Head of caudate nucleus (tissue), 42 donors: ENCODE measurements around the gene ZNF593OS.

ENCODE experiments used
- DNase-seq, 42 donors: peaks; one replicate each; pipeline versions ENCODE4 v3.0.0 to v3.0.0-alpha.2; 2020 to 2021; ENCODE audit warnings: mixed read lengths in 7 of 42
- intact Hi-C: fragments of 100-400 bp; cut with DNase I; formaldehyde crosslinking; loops from one replicate; pipeline ENCODE4 v1.15.0; 2022

ZNF593OS gene

DNA sequence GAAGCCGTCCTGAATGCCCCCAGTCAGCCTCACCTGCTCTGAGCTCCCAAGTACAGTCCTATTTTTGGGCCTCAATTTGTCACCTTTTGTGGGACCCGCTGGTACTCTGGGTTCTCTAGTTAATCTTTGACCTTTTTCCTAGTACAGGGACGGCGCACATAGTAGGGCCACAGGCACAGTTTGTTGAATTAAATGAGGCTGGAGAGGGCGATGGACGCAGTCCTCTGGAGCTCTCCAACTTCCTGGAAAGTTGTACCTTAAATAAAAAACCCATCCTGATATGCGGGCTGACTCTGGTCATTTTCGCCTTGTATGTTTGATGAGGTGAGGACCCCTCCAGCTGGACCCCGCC lies 8.0 kb downstream of the ZNF593OS start:
- no peak for DNase-seq
- intact Hi-C loops: loop anchor here (5.0 kb wide), 1 partner anchor 51 kb away; the partner anchor contains the start of gene PDIK1L

DNA sequence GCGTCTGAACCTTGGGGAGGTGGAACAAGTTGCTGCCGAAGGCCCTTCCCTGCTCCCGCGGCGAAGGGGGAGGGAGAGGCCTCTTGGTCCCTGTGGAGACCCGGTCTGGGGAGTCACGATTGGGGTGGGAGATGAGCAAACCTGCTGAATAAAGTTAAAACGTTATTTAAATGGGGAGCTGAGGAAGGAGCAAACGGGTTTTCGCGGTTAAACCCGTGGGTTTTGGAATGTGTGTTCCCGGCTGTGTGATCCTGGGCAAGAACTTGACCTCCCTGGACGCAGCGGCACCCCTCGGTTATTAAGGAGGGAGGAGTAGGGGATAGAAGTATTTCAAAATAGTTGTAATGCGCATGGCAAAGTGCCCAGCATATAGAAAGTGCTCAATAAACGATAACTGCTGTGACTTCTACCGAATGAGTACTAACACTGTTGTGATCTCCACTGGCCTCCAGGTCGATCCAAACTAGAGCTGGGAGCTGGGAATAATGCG lies 9.4 kb downstream of the ZNF593OS start:
- DNase-seq: no peak
- intact Hi-C loops: loop anchor here (5.0 kb wide), 1 partner anchor 50 kb away; the partner anchor contains the start of gene PDIK1L

DNA sequence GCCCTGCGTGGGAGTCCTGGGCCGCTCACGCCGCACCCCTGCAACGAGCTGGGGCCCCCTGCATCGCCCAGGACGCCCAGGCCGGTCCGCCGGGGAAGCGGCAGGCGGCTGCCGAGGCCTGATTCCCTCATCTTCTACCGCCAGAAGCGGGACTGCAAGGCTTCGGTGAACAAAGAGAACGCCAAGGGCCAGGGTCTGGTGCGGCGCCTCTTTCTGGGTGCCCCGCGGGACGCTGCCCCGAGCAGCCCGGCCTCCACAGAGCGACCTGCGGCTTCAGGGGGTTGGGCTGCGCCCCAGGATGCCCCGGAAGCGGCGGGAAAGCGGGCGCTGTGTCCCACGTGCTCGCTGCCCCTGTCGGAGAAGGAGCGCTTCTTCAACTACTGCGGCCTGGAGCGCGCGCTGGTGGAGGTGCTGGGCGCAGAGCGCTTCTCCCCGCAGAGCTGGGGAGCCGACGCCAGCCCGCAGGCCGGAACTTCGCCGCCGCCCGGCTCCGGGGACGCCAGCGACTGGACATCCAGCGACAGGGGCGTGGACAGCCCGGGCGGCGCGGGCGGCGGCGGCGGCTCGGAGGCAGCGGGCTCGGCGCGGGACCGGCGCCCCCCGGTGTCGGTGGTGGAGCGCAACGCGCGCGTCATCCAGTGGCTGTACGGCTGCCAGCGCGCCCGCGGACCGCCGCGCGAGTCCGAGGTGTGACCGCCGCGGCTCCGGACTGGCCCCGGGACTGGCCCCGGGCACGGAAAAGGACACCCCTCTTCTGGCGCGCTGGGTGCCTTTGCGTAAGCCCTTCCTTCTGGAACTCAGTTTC lies 10.0 kb downstream of the ZNF593OS start:
- intact Hi-C loops: loop anchor here (5.0 kb wide), 1 partner anchor 49 kb away; the partner anchor contains the start of gene PDIK1L
- peak in 40 of 42 donors; percentile 34 to 85 (median 67) for DNase-seq

DNA sequence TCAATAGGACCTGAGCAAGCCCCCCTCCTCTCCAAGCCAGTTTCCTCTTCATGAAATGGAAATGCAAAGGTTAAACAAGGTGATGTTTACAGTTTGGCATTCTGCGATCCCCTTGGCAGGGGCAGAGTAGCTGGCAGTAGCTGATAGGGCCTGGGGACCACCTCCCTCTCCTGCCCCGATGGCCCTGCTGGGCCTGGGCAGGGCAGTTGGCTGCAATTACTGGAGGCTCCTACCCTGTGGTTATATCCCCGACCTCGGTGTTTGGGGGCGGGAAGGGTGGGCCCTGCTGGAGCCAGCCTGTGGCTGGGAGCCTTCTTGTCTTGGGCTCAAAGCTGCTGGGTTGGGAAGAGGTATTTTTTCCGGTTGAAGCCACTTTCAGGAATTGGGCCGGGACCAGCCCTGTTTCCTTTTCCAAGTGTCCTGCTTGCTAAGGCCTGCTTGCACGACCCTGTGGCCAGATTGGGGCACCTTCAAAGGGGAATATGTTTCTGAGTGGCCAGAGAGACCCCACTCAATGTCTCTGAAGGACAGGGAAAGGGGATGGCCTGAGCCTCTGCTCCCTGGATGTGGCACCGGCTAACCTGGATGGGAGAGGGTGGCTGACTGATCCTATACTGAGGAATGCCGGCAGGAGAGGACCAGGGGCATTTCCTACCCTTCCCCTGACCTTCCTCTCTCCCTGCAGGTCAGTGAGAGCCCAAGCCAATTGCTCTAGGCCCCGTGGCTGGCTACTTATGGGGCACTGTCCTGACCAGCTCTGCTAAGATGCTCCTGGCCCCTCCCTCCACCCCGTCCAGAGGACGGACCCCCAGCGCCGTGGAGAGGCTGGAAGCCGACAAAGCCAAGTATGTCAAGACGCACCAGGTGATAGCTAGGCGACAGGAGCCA lies 10.9 kb downstream of the ZNF593OS start:
- intact Hi-C loops: loop anchor here (5.0 kb wide), 1 partner anchor 48 kb away; the partner anchor contains the start of gene PDIK1L
- DNase-seq: no peak

DNA sequence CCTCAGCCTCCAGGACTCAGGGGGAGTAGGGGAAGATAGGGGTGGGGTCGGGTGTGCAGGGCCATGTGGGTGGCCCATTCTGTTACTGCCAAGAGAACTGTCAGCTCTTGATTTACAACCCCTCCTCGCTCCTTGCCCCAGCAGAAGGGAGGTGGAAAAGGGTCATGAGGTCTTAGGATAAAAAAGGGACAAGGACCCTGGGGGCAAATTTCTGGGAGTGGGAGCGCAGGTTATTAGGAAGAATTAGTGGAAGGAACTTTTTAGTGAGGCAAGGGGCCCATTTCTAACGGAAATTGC lies 11.9 kb downstream of the ZNF593OS start:
- intact Hi-C loops: loop anchor here (5.0 kb wide), 1 partner anchor 47 kb away; the partner anchor contains the start of gene PDIK1L

DNA sequence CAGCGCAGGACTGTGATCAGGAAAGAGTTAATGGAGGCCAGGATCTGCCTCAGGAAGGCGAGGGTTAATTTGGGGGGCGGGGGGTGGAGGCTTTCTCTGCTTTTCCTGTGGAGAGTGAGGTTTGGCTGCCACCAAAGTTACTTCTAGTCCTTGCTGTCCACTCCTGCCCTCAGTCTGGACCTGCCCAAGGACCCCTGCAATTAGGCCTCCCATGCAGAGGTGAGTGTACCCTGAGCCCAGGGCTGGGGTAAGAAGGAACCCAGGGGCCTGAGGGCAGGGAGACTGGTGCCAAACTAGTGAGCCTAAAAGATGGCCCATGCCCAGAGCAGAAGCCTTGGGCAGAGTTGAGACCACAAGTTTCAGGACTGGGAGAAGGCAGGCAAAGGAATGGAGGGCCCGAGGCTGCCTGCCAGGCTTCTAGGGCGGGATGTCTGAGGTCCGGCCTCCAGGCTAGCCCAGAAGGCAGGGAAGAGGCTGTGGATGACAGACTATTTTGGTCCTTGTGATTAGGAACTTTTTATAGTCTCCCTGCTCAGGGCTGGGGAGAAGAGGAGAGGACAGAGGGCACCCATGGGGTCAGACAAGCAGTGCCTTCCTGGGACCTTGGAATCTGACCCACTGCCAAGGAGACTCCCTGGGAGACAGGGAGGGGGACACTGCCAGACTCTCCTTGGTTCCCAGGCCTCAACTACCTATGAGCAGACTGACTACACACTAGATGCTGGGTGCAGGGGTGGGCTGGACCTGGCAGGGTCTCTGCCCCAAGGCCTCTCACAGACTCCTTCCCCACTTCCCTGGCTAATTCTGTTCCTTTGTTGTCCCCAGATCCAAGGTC lies 12.5 kb downstream of the ZNF593OS start, which contains the start of gene FAM110D:
TSS of gene FAM110D (plus strand) at position 172 of the 835 bp plus-strand sequence. CDS start 2,213 bp downstream, outside the sequence.
- intact Hi-C loops: no loop called here
- peak in 1 of 42 donors; percentile 14 for DNase-seq

More for the DNA sequence above, 11.9 kb downstream of the ZNF593OS start:
- no peak for DNase-seq

DNA sequence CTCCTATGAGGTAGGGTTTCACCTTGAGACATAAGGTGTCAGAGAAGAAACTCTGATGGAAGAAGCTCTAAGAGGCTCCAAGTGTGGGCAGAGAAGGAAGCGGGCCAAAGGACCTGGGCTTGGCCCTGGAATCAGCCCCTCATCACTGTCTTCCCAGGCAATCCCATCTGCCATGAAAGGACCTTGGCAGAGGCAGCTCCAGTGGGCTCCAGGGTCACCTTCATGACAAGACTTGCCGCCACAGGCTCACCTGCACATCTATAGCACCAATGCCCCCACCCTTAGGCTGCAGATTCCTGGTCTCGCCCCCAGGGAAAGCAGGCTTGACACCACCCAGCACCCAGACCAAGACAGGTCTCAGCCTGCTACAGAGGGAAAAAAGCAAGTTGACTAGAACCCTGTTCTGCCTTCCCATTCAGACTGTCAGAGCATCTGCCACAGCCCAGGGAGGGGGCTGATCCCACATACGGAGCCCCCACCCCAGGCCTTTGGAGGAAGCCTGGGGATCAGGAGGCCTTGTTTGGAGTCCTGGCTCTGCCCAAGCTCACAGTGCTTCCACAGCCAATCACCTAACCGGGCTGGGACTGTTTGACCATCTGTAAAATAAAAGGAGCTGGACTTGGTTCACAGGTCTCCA lies 13.2 kb downstream of the ZNF593OS start:
- peak in 2 of 42 donors; percentile 12 to 13 for DNase-seq
- intact Hi-C loops: no loop called here

DNA sequence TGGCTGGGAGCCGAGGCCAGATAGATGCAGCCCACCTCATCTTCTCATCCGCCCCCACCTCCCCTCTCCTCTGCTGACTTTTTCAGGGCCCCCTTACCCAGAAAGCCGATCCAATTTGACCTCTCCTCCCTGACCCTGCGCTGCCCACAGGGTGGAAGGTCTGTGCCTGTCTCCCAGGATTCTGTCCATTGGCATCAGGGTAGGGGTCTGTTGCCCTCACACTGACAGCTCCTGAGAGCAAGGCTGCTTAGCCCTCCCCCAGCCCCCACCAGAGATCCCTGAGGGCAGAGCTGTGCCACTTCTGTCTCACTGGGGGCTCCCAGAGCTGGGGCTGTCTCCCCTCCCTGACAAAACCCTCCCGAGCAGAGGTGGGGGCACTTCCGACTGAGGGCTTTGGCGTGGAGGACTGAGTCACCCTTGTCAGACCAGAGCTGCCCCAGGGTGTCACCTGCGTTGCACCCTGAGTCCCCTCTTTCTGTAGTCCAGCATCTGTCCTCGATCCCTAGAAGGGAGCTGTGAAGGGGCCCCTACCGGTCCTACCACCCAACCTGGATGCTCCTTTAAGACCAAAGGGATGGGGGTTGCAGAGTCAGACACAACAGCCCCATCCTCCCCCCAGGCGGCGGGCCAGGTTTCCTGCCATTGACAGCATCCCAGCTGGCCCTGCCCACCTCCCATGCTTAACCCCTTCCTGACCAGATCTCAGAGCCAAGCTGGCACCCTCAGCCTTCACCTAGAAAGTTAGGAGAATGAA lies 15.2 kb downstream of the ZNF593OS start:
- intact Hi-C loops: no loop called here
- peak in 4 of 42 donors; percentile 33 to 48 (median 36) for DNase-seq

DNA sequence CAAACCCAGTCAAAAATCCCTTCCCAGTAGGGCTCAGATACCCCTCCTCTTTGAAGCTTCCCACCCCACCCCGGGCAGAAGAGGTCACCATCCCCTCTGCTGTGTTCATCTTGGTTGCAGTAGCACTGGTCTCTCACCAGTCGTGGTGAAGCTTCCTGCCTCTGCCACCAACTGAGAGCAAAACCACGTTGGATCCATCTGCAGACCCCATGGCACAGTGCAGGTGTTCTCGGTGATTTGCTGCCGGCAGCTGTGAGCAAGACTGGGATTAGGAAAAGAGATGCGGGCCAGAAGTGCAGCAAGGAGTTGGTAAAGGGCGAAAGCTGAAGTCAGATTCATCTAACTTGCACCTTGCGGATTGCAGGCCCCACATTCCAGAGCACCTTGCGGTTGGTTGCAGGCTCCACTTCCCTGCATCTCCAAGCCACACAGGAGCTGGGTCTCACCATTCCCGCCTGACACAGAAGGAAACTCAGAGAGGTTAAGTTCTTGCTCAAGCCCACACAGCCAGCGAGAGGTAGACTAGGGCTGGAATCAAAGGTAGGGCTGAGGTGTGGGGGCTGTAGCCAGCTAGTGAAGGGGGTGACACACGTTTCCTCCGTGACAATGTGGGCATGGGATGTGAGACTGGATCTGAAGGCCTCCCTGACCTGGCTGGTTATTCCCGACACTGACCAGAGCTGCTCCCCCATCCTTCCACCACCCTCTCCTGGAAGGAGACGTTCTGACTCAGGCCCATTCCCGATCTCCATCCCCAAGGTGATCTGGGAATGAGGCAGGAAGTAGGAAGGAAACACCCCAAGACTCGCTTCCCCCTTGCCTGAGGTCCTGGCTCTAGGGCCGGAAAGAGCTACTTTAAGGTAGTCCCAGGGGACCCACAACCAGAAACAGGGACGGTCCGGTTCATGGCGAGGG lies 16.0 kb downstream of the ZNF593OS start:
- peak in 3 of 42 donors; percentile 1 to 26 (median 26) for DNase-seq

DNA sequence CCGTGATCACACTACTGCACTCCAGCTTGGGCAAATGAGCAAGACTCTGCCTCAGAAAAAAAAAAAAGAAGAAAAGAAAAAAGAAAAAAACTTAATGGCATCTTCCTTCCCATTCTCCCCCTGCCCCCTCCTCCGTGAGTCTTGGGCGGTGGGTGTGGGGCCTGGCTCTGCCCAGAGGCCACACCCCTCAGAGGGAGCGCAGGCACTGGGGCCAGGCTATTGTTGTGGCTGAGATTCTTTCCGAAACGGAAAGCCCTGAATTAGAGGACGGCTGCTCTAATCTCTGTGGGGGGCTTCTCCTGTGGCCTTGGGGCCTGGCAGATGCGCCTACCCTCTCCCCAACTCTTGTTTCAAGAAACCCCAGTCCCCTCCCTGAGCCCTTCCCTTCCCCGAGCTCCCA lies 16.9 kb downstream of the ZNF593OS start:
- peak in 2 of 42 donors; percentile 20 to 22 for DNase-seq
- intact Hi-C loops: no loop called here

More for the DNA sequence above, 16.0 kb downstream of the ZNF593OS start:
- intact Hi-C loops: no loop called here

DNA sequence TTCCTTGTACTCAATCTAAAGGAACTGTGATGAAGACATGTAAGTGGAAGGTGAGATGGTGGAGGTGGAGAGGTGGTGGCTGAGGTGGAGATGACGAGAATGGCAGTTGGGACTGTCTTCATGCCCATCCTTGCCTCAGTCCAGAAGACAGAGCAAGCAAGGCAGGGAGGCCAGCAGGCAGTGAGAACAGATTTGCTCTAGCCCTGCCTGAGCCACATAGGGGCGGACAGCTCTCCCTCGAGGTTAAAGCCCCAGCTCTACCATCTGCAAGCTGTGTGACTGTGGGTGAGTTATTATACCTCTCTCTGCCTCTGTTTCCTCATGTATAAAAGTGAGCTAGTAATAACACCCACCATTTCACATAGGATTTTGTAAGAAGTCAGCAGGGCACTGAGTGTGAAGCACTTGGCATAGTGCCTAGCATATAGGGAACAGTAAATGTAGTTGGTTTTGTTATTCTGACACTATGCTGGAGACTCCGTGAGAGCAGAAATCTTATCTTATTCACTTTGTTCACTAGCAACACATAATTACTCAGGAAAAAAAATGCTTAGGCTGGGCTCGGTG lies 17.6 kb downstream of the ZNF593OS start:
- DNase-seq: peak in 3 of 42 donors; percentile 7 to 27 (median 22)
- intact Hi-C loops: no loop called here

DNA sequence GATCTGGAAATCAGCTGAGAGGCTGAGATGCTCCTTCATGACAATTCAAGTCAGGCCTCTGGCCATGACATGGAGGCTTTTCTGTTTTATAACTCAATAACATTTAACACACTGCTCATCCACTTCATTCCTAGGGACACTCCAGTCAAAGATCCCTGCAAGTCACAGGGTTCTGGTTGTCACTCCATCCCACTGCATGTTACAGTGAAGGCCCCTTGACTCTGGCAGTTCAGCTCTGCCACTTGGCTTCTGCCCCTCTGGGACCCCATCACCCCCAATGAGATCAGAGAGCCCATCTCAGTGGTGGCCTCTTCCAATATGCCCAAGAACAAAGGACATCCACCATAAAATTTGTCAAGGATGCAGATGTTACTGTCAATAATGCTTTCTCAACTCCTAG lies 22.7 kb downstream of the ZNF593OS start:
- intact Hi-C loops: loop anchor here (5.0 kb wide), 1 partner anchor 112 kb away; no protein-coding TSS in a partner anchor
- peak in 3 of 42 donors; percentile 3 to 15 (median 7) for DNase-seq

DNA sequence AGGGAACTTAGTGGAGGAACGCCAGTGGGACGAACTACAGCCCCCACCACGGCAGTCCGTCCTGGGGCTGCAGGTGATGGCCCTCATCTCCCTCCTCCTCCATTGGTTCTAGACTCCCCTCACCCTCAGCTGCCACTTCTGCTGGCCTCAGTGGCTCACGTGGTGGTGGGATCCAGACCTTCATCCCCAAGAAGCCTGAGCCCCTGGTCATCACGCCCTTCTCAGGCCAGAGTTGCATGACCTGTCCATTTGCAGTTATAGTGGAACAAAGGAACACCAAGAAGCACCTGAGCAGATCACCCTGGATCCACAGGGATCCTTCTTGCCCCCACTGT lies 25.7 kb downstream of the ZNF593OS start:
- intact Hi-C loops: loop anchor here (2.0 to 5.0 kb wide), 2 partner anchors 41 to 109 kb away; no protein-coding TSS in a partner anchor
- peak in 1 of 42 donors; percentile 13 for DNase-seq

DNA sequence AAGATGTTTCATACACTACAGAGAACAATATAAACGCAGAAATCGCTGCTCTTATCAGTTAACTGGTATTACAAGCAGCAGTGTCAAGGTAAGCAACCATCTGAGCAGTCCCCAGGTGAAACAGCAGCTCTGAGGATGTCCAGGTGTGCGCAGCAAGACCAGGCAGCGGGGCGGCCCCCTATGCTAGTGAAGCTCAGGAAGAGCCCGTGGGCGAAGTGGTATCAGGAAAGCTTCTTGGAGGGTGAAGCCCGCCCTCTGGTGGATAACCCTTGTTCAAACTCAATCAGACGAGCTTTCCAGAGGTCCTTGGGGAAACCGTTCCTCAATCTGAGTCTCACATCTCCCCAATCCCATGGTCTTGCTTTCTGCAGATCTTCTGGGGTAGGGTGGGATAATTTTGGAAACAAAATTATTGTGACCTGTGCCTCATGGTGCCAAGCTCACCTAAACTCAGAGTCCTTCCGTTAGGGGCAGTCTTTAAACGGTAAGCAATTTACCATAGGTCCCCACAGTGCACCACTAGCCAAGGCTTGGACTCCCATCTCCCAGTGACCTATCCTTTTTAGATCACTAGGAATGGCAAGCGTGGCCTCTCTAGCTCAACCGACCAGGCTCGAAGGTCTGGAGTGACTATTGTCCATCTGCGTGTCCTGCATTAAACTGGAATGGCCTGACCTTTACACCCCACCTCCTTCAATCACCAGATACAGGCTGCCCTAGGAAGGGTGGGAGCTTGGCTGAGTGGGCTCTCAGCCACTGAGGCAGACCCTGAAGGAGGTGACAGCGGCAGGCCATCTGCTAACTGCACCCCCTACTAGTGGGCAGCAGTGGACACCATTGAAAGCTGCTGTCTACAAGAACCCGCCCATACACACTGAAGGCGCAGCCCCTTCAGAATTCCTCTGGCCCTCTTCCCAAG lies 26.3 kb downstream of the ZNF593OS start:
- DNase-seq: peak; percentile 66 to 96 (median 87)
- intact Hi-C loops: loop anchor here (2.0 to 5.0 kb wide), 2 partner anchors 40 to 108 kb away; no protein-coding TSS in a partner anchor

DNA sequence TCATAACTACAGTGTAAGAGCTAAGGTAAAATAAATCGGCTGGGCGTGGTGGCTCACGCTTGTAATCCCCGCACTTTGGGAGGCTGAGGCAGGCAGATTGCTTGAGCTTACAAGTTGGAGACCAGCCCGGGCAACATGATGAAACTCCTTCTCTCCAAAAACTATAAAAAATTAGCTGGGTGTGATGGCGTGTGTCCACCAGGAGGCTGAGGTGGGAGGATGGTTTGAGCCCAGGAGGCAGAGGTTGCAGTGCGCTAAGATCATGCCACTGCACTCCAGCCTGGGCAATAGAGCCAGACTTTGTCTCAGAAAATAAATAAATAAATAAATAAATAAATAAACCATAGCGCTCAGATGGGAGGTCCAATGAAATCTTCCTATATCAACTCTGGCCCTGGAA lies 29.5 kb downstream of the ZNF593OS start:
- DNase-seq: peak in 1 of 42 donors; percentile 10
- intact Hi-C loops: no loop called here
